Astrocyte of the spinal cord (primary cell): ENCODE results near the gene MZB1.

Experiments
- DNase-seq: peaks from one replicate; pipeline ENCODE4 v3.0.0; 2011; ENCODE audit warnings: low read depth, low spot score
- H3K4me3 ChIP-seq: 2 replicates; pipeline ENCODE4 v1.5.1; 2011; ENCODE audit warnings: low read depth, mild to moderate bottlenecking, low read length, moderate library complexity
- in situ Hi-C: cut with HindIII; loops from 2 replicates; pipeline ENCODE4 v1.10.0; 2017; ENCODE audit warnings: low sequenced_read_pairs
- TF ChIP-seq, protein P1 (sequence below): IDR thresholded peaks from 2 replicates; pipeline ENCODE4 v1.5.1; 2012; ENCODE audit warnings: low read depth, mild to moderate bottlenecking, low read length, inconsistent platforms

MZB1 gene

DNA sequence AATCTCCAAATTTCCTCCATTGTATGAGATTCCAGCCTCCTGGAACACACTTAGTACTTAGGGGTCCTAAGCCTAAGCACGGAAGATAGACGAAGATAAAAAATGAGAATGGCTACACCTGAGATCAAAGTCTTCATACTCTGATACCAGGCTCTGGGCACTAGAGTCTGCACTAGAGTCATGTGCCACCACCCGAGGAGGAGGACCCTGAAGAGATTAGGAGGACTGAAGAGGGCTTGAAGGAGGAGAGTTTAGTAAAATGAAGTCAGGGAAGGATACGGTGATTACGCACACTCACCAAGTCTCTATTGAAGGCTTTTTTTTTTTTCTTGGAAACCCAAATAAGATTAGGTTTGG, 14.7 kb upstream of the MZB1 start:
- H3K4me3 ChIP-seq = no peak overlapping the region
- no peak for DNase-seq
- in situ Hi-C loops = loop anchor here (25.0 kb wide), 1 partner anchor 108 kb away; no protein-coding TSS in a partner anchor
- TF ChIP-seq, protein P1, sequence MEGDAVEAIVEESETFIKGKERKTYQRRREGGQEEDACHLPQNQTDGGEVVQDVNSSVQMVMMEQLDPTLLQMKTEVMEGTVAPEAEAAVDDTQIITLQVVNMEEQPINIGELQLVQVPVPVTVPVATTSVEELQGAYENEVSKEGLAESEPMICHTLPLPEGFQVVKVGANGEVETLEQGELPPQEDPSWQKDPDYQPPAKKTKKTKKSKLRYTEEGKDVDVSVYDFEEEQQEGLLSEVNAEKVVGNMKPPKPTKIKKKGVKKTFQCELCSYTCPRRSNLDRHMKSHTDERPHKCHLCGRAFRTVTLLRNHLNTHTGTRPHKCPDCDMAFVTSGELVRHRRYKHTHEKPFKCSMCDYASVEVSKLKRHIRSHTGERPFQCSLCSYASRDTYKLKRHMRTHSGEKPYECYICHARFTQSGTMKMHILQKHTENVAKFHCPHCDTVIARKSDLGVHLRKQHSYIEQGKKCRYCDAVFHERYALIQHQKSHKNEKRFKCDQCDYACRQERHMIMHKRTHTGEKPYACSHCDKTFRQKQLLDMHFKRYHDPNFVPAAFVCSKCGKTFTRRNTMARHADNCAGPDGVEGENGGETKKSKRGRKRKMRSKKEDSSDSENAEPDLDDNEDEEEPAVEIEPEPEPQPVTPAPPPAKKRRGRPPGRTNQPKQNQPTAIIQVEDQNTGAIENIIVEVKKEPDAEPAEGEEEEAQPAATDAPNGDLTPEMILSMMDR = no peak

DNA sequence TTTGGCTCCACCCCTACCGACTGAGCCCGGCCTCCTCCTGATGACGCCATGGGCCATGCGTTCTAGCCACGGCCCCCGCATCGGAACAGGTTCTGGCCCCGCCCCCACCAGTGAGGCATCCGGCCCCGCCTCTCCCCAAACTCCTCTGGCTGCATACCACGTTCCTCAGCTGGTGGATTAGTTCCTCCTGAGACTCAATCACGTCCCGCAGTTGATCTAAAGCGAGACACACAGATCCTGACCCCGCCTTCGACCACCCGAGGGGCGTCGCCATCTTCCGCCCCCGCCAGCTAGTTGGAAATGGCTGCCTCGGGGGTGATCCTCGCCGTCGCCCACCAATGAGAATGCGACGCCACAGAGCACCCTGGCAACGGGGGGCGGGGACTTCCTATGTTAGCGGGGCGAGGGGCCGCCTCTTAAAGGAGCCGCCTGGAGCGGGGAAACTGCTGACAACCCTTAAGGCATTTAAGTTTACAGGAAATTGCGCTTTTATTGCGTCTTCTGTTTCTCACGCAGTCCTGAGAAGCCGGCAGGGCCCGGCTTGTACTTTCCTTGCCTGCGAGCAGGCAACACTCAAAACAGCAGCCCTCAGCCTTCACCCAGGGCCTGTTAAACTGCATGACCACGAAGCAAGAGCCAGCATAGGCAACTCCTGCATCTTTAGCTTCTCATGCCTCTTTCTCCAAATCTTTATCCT, 14.2 kb upstream of the MZB1 start, which contains the start of gene SPATA24:
SPATA24 (minus strand) TSS at position 303 of the 697 bp plus-strand sequence; CDS start at position 274, 29 bp downstream.
- DNase-seq = peak; percentile 99
- H3K4me3 ChIP-seq = peak within 1 kb of the TSS; percentile 63
- in situ Hi-C loops = loop anchor here (25.0 kb wide), 1 partner anchor 108 kb away; no protein-coding TSS in a partner anchor
- TF ChIP-seq, protein P1 = no peak

DNA sequence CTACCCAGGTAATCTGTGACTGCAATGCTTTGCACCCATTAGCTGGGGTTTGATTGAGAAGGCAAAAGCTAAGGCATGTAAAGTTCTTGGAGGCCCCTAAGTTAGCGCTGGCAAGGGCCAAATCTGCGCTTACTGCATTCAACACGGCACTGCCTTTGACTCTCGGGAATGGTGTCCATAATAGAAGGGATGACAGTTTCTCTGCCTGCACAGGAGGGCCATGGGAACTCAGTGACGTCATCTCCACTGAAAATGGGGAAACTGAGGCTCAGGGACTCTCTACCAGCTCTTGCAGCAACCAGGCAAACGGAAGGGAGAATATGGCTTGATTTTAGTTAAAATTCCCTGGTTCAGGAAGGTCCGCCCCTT, 13.7 kb upstream of the MZB1 start:
- in situ Hi-C loops = loop anchor here (25.0 kb wide), 1 partner anchor 109 kb away; no protein-coding TSS in a partner anchor
- peak overlapping the region; percentile 63 for H3K4me3 ChIP-seq
- DNase-seq = no peak
- TF ChIP-seq, protein P1 = no peak

DNA sequence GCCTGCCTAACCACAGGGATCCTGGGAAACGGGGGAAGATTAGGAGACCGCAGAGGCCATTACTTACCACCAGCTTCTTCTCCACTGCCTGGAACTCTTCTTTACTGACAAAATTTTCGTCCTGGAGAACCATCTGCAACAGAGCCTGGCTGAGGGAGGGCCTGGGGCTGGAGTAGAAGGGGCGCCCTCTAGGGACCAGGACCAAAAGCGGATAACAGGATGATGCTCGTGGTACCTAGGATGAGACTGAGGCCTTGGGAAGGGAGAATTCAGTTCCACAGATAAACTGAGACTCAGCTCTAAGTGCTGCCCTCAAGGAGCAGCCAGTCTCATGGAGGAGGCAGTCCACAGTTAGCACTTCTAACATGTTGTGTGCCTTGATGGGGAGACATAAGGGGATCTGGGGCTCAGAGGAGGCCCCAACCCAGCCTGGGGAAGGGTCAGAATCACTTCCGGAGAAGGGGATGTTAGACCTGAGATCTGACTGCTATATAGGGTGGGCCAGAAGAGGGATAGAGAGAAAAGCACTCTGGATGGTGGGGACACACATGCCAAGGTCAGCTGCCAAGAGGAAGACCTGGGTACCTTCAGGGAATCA, 12.9 kb upstream of the MZB1 start:
- DNase-seq = no peak
- in situ Hi-C loops = loop anchor here (25.0 kb wide), 1 partner anchor 110 kb away; no protein-coding TSS in a partner anchor

DNA sequence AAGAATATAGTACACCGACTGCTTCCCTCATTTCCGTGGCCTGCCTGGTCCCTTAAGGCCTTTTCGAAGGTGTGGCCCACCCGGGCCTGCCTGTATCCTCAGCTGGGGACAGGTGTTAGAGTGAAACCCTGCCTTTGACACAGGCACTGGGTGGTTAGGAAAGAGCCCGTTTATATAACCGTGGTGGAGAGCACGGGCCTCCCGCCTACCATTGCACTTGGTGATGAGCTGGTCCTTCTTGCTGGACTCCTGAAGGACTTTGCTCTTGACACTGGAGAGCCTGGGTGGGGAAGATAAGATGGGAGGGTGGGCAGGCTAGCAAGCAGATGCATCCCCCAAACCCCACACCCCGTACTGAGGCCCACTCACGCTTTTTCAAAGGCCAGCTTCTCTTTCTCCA, 11.8 kb upstream of the MZB1 start:
- DNase-seq = no peak
- in situ Hi-C loops = loop anchor here (25.0 kb wide), 1 partner anchor 111 kb away; no protein-coding TSS in a partner anchor

More for the DNA sequence above, 12.9 kb upstream of the MZB1 start:
- no peak overlapping the region for H3K4me3 ChIP-seq
- TF ChIP-seq, protein P1 = peak; percentile 52

DNA sequence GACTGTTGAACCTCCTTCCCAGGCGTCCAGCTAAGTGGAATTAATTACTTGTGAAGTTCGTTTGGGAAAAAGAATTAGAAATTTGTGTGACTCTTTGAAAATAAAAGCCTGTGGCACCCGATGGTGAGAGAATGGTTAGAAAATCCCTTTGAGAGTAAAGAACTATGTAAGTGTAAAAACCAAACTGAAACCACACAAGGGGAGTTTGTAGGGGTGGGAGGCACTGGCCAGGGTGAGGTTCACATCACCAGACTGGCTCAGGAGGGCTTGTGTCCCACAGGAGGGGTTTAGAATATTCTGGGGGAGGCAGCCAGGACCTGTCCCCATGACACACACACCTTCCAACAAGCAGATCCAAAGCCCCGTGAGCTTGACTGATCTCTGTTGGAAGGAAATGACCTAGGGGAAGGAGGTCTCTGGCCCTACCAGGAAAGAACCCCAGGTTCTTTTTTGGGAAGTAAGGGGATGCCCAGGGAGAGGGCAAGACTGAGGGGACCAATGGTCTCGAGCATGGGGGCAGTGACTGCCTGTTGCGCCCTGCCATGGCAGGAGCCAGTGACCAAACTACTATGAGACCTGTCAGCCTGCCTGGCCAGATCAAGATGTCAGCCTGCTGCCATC, 9.9 kb upstream of the MZB1 start:
- H3K4me3 ChIP-seq = no peak overlapping the region
- in situ Hi-C loops = loop anchor here (25.0 kb wide), 1 partner anchor 113 kb away; no protein-coding TSS in a partner anchor
- TF ChIP-seq, protein P1 = no peak
- DNase-seq = no peak

More for the DNA sequence above, 11.8 kb upstream of the MZB1 start:
- H3K4me3 ChIP-seq = no peak overlapping the region
- TF ChIP-seq, protein P1 = no peak
